Measurements from ENCODE around the gene JAKMIP1.

- TF ChIP-seq CTCF (IDR thresholded peaks at IDR 0.05) (no peak), POLR2A (IDR thresholded peaks at IDR 0.05) (no peak)
Observed at GRCh38 chr4:6092131-6092530, 108.2 kb downstream of the JAKMIP1 start.

Measured in body of pancreas (tissue), 4 donors.